ENCODE results near the gene JAM3.

- no peak for TF ChIP-seq EZH2 (IDR thresholded peaks at IDR 0.05; ENCODE audit: insufficient read depth, poor library complexity, severe bottlenecking)
- TF ChIP-seq EZH2phosphoT487 (IDR thresholded peaks at IDR 0.05; ENCODE audit: insufficient read depth, low read depth): no peak
These were observed 52.2 kb downstream of the JAM3 start for GRCh38 chr11:134120921-134121526.
